GM12801 (cell line): ENCODE measurements around the gene KAZN.

Source experiments
- TF ChIP-seq, protein P1 (sequence below): IDR thresholded peaks from one replicate; pipeline ENCODE4 v1.5.1; 2011; ENCODE audit warnings: control low read depth; ENCODE audit not compliant: insufficient read length; ENCODE audit errors: extremely low read depth

The KAZN gene

DNA sequence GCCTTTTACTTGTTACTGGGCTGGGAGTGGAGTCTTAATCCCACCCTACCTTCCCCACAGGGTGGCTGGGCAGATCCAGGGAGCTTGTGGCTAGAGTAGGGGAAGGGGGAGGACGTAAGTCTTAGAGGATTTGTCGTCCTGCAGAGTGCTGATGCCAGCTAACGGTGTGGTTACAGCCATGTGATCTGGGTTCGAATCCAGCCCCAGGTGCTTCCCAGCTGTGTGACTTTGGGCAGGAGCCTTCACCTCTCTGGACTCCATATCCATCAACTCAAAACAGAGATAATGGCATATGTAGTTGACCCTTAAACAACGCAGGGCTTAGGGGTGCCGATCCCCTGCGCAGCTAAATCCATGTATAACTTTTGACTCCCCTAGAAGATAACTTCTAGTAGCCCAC lies 446.6 kb downstream of the KAZN start:
- TF ChIP-seq, protein P1, sequence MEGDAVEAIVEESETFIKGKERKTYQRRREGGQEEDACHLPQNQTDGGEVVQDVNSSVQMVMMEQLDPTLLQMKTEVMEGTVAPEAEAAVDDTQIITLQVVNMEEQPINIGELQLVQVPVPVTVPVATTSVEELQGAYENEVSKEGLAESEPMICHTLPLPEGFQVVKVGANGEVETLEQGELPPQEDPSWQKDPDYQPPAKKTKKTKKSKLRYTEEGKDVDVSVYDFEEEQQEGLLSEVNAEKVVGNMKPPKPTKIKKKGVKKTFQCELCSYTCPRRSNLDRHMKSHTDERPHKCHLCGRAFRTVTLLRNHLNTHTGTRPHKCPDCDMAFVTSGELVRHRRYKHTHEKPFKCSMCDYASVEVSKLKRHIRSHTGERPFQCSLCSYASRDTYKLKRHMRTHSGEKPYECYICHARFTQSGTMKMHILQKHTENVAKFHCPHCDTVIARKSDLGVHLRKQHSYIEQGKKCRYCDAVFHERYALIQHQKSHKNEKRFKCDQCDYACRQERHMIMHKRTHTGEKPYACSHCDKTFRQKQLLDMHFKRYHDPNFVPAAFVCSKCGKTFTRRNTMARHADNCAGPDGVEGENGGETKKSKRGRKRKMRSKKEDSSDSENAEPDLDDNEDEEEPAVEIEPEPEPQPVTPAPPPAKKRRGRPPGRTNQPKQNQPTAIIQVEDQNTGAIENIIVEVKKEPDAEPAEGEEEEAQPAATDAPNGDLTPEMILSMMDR = no peak

DNA sequence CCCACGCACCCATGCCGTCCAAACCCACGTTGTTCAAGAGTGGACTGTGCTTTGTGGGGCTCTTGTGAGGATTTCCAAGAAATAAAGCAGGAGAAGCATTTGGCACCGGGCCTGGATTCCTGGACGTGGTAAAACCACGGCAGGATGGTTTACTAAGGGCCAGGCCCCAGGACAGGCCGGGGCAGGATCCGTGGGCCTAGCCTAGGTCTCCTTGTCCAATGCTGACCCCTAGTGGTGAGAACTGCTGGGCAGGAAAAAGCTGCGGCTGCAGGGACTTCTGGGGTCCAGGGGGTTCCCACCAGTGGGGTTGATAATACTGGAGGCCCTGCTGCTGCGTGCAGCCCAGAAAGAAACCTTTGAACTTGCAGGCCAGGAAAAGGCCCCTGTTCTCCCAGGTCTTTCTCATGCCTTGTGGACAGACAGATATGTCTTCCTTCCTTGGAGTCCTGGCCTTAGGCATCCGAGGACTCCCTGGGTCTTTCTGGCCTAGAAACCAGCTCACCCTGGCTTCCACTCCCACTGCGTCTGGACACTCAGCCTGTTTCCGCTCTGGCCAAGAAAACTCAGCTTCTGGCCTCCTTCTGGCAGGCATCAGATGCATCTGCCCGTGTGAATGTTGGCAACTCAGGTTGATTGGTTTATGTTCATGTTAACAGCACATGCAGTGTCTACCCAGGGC lies 448.1 kb downstream of the KAZN start:
- TF ChIP-seq, protein P1 = no peak

DNA sequence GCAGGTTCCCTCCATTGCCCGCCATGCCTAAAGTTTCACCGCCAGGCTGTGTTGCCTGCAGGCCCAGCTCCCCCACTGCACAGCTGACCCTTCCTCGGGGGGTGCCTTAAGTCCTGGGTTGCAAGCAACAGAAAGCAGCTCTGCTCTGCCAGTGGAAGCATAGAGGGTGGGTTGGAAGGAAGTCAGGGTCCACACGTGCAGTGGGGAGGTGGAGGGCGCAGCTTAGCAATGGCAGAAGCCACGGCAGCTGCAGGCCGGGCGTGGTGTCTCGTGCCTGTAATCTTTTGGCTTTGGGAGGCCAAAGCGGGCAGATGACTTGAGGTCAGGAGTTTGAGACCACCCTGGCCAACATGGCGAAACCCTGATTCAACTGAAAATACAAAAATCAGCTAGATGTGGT lies 448.8 kb downstream of the KAZN start:
- TF ChIP-seq, protein P1 = no peak

DNA sequence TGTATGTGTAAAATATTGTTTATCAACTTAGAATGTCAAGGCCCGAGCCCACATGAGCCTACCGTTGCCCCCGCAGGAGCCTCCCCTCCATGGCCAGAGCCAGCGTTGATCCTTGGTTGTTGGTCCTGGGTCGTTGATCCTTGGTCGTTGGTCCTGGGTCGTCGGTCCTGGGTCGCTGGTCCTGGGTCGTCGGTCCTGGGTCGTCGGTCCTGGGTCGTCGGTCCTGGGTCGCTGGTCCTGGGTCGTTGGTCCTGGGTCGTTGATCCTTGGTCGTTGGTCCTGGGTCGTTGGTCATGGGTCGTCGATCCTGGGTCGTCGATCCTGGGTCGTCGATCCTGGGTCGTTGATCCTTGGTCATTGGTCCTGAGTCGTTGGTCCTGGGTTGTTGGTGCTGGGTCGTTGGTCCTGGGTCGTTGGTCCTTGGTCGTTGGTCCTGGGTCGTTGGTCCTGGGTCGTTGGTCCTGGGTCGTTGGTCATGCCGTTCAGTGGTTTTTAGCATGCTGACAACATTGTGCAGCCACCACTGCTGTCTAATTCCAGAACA lies 450.0 kb downstream of the KAZN start:
- TF ChIP-seq, protein P1 = no peak

DNA sequence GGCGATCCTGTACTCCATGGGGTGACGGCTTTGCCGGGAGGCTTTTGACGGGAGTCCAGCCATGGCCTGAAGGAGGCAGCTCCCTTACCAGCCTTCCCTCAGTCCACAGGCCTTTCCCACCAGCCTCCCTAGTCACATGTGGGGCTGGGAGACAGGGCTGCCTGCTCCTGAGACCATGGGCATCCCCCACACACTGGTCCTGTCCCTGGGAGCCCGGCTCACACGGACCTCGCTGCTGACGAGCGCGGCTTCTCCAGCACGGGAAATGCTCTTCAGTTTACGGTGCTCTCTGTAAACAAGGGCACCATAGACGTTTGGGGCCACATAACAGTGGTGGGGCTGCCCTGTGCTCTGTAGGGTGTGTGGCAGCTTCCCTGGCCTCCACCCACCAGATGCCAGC lies 450.6 kb downstream of the KAZN start:
- TF ChIP-seq, protein P1 = no peak

DNA sequence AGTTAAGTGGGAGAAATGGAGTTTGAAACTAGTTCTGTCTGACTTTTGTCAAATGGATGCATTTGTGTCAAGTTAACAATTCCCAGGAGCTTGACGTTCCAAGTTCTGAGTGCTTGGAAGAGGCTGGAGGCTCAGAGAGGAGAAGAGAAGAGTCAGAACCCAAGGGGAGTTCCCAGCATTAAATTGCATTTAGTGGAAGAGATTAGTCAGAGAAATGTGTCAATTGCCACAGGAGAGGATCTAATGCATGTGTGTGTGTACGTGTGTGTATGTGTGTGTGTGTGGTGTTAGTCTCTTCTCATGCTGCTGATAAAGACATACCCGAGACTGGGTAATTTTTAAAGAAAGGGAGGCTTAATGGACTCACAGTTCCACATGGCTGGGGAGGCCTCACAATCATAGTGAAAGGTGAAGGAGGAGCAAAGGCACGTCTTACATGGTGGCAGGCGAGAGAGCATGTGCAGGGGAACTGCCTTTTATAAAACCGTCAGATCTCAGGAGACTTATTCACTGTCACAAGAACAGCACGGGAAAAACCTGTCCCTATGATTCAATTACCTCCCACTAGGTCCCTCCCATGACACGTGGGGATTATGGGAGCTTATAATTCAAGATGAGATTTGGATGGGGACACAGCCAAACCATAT lies 453.5 kb downstream of the KAZN start:
- TF ChIP-seq, protein P1 = no peak

DNA sequence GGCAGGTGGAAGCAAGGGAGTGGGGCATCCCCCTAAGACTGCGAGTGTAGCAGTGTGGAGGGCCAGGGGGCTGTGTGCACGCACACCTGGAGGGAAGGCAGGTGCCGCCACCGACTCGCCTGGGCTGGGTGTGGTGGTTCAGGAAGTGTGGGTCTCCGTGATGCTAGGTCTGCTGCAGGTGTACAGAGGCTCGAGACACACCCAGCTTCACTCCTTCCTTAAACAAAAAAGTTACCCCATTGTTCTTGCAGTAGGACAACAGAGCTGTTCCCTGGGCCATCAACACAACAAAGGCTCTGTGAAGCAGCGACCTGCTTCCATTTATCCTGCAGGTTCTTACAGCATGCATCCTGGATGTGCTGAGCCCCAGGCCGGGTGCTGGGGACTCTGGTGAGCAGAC lies 454.7 kb downstream of the KAZN start:
- TF ChIP-seq, protein P1 = no peak
